Astrocyte (in vitro differentiated cells and primary cell): Measurements from ENCODE around the gene GRHL1. TPM values are rescaled to one million over a fixed set of nuclear protein-coding genes. Genes with fewer than 3 reads are reported as not detected.
A peak's percentile ranks its signal among the peaks of the same experiment; 100 is the strongest.

ENCODE experiments used
- DNase-seq: peaks from one replicate; pipeline ENCODE4 v3.0.0-alpha.2; 2010; ENCODE audit warnings: low read depth
- FAIRE-seq: peaks from 2 replicates; lab custom pipeline; 2011; peaks lifted over from hg19 to GRCh38; lab: Jason Lieb, UNC
- H2AFZ ChIP-seq: 2 replicates; pipeline ENCODE4 v1.6.0; 2012; ENCODE audit warnings: low read depth, low read length, inconsistent platforms
- H3K27ac ChIP-seq: 2 replicates; pipeline ENCODE4 v1.5.1; 2011; ENCODE audit warnings: low read depth, low read length, inconsistent platforms
- H3K27me3 ChIP-seq: 2 replicates; pipeline ENCODE4 v1.6.0; 2011; ENCODE audit warnings: low read length, inconsistent platforms; ENCODE audit not compliant: insufficient read depth
- H3K36me3 ChIP-seq: 2 replicates; pipeline ENCODE4 v1.5.1; 2011; ENCODE audit warnings: low read length, inconsistent platforms; ENCODE audit not compliant: insufficient read depth
- H3K4me1 ChIP-seq: 2 replicates; pipeline ENCODE4 v1.5.1; 2011; ENCODE audit warnings: low read length, inconsistent platforms; ENCODE audit not compliant: insufficient read depth
- H3K4me2 ChIP-seq: 2 replicates; pipeline ENCODE4 v1.6.0; 2012; ENCODE audit warnings: low read length, inconsistent platforms
- H3K4me3 ChIP-seq: 2 replicates; pipeline ENCODE4 v1.5.1; 2011; ENCODE audit warnings: low read depth, mild to moderate bottlenecking, low read length, inconsistent platforms; ENCODE audit not compliant: insufficient read depth
- H3K79me2 ChIP-seq: 2 replicates; pipeline ENCODE4 v1.6.0; 2012; ENCODE audit warnings: mild to moderate bottlenecking, low read length, inconsistent platforms; ENCODE audit not compliant: insufficient read depth
- H3K9ac ChIP-seq: 2 replicates; pipeline ENCODE4 v1.6.0; 2012; ENCODE audit warnings: mild to moderate bottlenecking, low read length, inconsistent platforms
- H3K9me3 ChIP-seq: 2 replicates; pipeline ENCODE4 v1.5.1; 2012; ENCODE audit warnings: low read depth, mild to moderate bottlenecking, low read length, inconsistent platforms; ENCODE audit not compliant: insufficient read depth
- H4K20me1 ChIP-seq: 2 replicates; pipeline ENCODE4 v1.6.0; 2012; ENCODE audit warnings: low read length, inconsistent platforms; ENCODE audit not compliant: insufficient read depth
- H3K27ac Mint-ChIP-seq: one replicate; pipeline ENCODE4 v1.8.0; 2021; ENCODE audit warnings: mild to moderate bottlenecking, mixed read lengths; ENCODE audit not compliant: unreplicated experiment
- H3K27me3 Mint-ChIP-seq: one replicate; pipeline ENCODE4 v1.8.0; 2021; ENCODE audit warnings: low read depth, mixed read lengths; ENCODE audit not compliant: unreplicated experiment
- H3K36me3 Mint-ChIP-seq: one replicate; pipeline ENCODE4 v1.8.0; 2021; ENCODE audit warnings: low read depth, mixed read lengths; ENCODE audit not compliant: unreplicated experiment
- H3K4me1 Mint-ChIP-seq: one replicate; pipeline ENCODE4 v1.8.0; 2021; ENCODE audit warnings: low read depth, mixed read lengths; ENCODE audit not compliant: unreplicated experiment
- H3K4me3 Mint-ChIP-seq: one replicate; pipeline ENCODE4 v1.8.0; 2021; ENCODE audit warnings: mild to moderate bottlenecking, moderate library complexity, mixed read lengths; ENCODE audit not compliant: unreplicated experiment
- H3K9me3 Mint-ChIP-seq: one replicate; pipeline ENCODE4 v1.8.0; 2021; ENCODE audit warnings: mild to moderate bottlenecking, mixed read lengths; ENCODE audit not compliant: unreplicated experiment
- CTCF ChIP-seq: IDR thresholded peaks from 2 replicates; pipeline ENCODE4 v1.5.1; 2011; ENCODE audit warnings: low read depth, mild to moderate bottlenecking, inconsistent platforms, low read length, moderate library complexity; ENCODE audit not compliant: insufficient read depth
- EZH2 ChIP-seq: IDR thresholded peaks from 2 replicates; pipeline ENCODE4 v1.6.1; 2012; ENCODE audit warnings: mild to moderate bottlenecking, low read length, inconsistent platforms; ENCODE audit not compliant: insufficient read depth
- total RNA-seq: library from RNA; stranded (reverse); gene quantifications from 2 replicates; pipeline ENCODE4 v1.2.1, GENCODE V29; 2021

Gene GRHL1
- total RNA-seq, 1 donor from 2014 or later: 4.1 TPM

DNA sequence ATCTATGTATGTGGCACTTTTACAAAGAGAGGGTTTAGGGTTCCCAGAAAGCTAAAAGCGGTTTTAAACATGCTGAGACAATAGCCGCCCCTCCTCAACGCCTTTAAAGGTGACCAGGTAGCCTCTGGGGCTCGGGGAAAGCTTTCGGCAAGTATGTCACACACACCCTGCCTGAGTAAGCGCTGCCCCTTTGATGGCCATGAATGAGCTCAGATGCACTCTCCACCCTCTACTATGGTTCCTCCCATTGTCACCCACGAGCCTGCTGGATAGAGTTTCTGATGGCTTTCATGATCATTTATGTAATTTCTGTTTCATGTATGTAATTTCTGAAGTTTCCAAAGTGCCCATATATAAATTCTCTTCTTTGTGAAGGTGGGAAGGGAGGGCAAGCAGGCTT lies 44.1 kb upstream of the GRHL1 start:
- no peak overlapping the region for H3K4me3 ChIP-seq
- Mint-ChIP-seq H3K27me3 (no peaks in the 10 kb centered on the region), H3K36me3 (peaks cover 2% of the 10 kb centered on the region), H3K4me1 (peaks cover 9% of the 10 kb centered on the region), H3K27ac (no peak overlapping the region), H3K4me3 (no peak overlapping the region), H3K9me3 (no peaks in the 10 kb centered on the region)
- H3K79me2 ChIP-seq: no peaks in the 10 kb centered on the region
- FAIRE-seq (no peak), DNase-seq (no peak)
- H3K4me2 ChIP-seq: no peak overlapping the region
- H2AFZ ChIP-seq: no peak overlapping the region
- no peak for TF ChIP-seq CTCF
- TF ChIP-seq EZH2: no peak
- H3K36me3 ChIP-seq: peaks cover 5% of the 10 kb centered on the region
- no peaks in the 10 kb centered on the region for H3K27me3 ChIP-seq
- no peak overlapping the region for H3K27ac ChIP-seq
- no peaks in the 10 kb centered on the region for H4K20me1 ChIP-seq
- H3K4me1 ChIP-seq: no peaks in the 10 kb centered on the region
- H3K9me3 ChIP-seq: no peaks in the 10 kb centered on the region
- H3K9ac ChIP-seq: no peak overlapping the region

- DNase-seq: no peak
- no peaks in the 10 kb centered on the region for H4K20me1 ChIP-seq
- H3K36me3 ChIP-seq: peaks cover 7% of the 10 kb centered on the region
- TF ChIP-seq EZH2 (no peak), CTCF (no peak)
- Mint-ChIP-seq H3K27ac (no peak overlapping the region), H3K27me3 (no peaks in the 10 kb centered on the region), H3K36me3 (peaks cover 2% of the 10 kb centered on the region), H3K9me3 (no peaks in the 10 kb centered on the region), H3K4me3 (no peak overlapping the region), H3K4me1 (peaks cover 9% of the 10 kb centered on the region)
- H3K4me3 ChIP-seq: no peak overlapping the region
- no peak overlapping the region for H3K4me2 ChIP-seq
- no peak for FAIRE-seq
- no peak overlapping the region for H3K27ac ChIP-seq
- no peaks in the 10 kb centered on the region for H3K4me1 ChIP-seq
- no peaks in the 10 kb centered on the region for H3K9me3 ChIP-seq
- H3K79me2 ChIP-seq: no peaks in the 10 kb centered on the region
- H3K9ac ChIP-seq: no peak overlapping the region
- no peaks in the 10 kb centered on the region for H3K27me3 ChIP-seq
- H2AFZ ChIP-seq: no peak overlapping the region
These were observed 42.9 kb upstream of the GRHL1 start for GRCh38 chr2:9908639-9909038.

DNA sequence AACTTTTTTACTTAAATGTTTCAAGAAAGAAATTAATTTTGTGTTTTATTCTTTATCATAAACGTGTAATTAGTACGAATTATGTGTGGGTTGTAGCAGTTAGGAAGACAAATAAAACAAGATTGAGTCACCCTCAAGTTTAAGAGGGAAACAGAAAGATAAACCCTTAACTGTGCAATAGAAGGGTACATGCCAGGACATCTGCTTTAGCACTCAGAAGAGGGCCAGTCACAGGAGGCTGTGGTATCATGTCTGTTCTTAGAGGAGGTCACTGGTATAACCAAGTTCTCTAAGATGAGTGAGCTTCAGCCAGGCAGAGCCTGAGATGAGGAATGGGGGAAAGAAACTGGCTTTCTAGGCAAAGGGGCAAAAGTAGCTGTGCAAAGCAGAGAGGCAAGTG lies 42.4 kb upstream of the GRHL1 start:
- Histone ChIP-seq H3K4me1 (peaks cover 2% of the 10 kb centered on the region), H3K36me3 (peaks cover 7% of the 10 kb centered on the region), H3K4me3 (no peak overlapping the region), H3K79me2 (no peaks in the 10 kb centered on the region), H3K9me3 (no peaks in the 10 kb centered on the region), H3K4me2 (no peak overlapping the region), H2AFZ (no peak overlapping the region), H3K27ac (no peak overlapping the region), H3K9ac (no peak overlapping the region), H4K20me1 (no peaks in the 10 kb centered on the region), H3K27me3 (no peaks in the 10 kb centered on the region)
- TF ChIP-seq CTCF (no peak), EZH2 (no peak)
- Mint-ChIP-seq H3K27me3 (no peaks in the 10 kb centered on the region), H3K4me3 (no peak overlapping the region), H3K27ac (no peak overlapping the region), H3K36me3 (peaks cover 3% of the 10 kb centered on the region), H3K9me3 (no peaks in the 10 kb centered on the region), H3K4me1 (peaks cover 11% of the 10 kb centered on the region)
- DNase-seq: peak; percentile 20
- FAIRE-seq: no peak
